ENCODE measurements around the gene CFAP299.
A peak's percentile ranks its signal among the peaks of the same experiment; 100 is the strongest.

The CFAP299 gene

DNA sequence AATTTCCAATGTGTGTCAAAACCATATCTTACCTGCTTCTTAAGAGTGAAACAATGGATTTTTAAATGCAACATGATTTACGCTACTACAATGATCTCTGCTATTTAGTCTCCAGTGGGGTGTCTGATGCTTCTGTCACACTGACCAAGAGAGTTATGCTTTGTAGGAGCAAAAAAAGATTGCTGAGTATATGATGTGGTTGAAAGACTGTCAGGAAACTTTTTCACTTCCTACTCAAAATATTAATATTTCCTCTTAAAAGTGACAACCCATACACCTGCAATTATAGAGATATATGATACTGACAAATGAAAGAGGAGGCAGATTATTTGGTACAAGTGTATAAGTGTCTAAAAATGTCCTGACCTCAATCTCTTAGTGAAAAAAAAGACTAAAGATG, 589.8 kb downstream of the CFAP299 start:
- DNase-seq (ENCODE audit: low read depth in 2 of 2) = no peak

- no peak for DNase-seq (ENCODE audit: low read depth in 2 of 2)
Observed at GRCh38 chr4:80926446-80926845, 590.9 kb downstream of the CFAP299 start.

GRCh38 chr4:80926891-80927290, 591.4 kb downstream of the CFAP299 start:
- no peak for DNase-seq (ENCODE audit: low read depth in 2 of 2)

- no peak for DNase-seq (ENCODE audit: low read depth in 2 of 2)
Observed at GRCh38 chr4:80927420-80927819, 591.9 kb downstream of the CFAP299 start.

GRCh38 chr4:80931631-80932081, 596.1 kb downstream of the CFAP299 start:
- DNase-seq (ENCODE audit: low read depth in 2 of 2) = no peak

DNA sequence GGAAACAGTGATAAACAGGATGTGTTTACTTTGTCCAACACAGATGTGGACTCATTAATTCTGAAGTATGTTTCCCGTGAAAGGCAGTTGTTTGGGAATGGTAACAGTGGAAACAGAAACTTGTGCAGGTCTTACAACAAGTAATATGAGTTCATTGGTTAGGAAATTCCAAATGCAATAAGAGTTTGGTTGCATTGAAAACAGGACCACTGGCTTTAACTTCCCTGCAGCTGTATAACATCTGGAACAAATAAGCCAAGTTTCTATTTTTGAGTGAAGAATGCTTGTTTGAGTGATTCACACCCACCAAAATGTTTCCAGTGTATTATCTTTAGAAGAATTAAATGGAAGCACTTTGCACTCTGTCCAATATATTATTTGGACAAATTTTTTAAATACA, 612.6 kb downstream of the CFAP299 start:
- DNase-seq (ENCODE audit: low read depth in 2 of 2) = no peak

DNA sequence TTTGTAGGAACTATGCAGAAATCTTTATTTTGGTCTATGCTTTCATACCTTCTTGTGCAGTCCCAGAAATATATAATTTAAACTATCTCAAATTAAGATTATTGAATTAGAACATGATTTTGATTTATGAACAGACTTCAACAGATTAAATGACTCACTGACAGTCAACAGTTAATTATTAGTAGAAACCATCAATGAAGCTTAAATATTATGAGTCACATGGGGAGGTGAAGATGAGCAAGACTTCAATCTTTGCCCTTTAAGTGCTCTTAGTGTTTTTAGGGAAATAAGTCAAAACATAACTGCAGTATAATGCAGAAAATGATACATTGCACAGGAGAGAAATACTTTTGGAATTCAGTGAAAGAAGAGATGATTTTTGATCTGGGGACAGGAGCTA, 613.5 kb downstream of the CFAP299 start:
- DNase-seq (ENCODE audit: low read depth in 2 of 2) = no peak

GRCh38 chr4:80956421-80956820, 620.9 kb downstream of the CFAP299 start:
- no peak for DNase-seq (ENCODE audit: low read depth in 2 of 2)

DNA sequence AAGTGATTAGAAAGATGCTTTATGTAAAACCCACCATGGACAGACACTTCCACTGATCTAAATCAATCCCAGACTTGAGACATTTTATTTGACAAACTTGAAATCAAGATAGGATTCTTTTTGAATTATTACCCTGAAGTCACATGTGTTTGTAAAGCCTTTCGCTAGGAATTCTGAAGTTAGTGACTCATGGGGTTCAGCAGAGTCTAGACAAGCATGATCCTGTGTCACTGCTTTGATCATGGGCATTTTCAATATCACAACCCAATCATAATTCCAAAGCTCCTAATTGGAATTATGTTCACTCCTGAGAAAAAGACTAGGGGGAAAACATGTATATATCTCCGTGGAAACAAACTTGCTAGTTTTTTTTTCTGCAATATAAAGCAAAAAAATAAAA, 627.5 kb downstream of the CFAP299 start:
- no peak for DNase-seq (ENCODE audit: low read depth in 2 of 2)

DNA sequence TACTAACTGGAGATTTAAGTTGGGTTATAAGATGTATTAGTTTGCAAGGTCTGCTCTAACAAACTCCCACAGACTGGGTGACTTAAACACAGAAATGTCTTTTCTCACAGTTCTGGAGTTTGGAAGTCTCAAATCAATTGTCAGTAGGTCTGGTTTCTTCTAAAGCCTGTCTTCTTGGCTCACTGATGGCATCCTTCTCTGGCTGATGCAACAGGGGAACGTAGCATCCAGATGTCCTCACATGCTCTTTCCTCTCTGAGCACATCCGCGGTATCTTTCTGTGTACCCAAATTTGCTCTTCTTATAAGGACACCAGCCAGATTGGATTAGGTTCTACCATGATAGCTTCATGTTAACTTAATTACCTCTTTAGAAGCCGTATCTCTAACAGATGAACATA, 631.8 kb downstream of the CFAP299 start:
- DNase-seq (ENCODE audit: low read depth in 2 of 2) = no peak

DNA sequence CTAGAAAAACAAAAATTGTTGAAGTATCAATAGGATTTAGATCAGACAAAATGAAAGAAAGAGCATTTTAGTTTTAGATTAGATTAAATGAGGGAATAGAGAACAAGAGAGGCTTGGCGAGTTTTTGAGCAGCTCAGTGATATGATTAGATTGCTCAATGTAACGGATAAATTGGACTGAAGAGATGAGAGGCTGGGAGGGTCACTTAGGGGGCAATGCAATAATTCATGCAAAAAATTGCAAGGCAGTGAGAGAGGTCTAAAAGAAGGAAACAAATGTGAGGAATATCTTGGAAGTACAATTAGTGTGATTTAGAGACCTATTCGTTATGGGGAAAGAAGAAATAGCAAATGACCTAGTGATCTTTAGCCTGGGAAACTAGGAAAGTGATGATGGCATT, 644.7 kb downstream of the CFAP299 start:
- DNase-seq (ENCODE audit: low read depth in 2 of 2) = no peak

DNA sequence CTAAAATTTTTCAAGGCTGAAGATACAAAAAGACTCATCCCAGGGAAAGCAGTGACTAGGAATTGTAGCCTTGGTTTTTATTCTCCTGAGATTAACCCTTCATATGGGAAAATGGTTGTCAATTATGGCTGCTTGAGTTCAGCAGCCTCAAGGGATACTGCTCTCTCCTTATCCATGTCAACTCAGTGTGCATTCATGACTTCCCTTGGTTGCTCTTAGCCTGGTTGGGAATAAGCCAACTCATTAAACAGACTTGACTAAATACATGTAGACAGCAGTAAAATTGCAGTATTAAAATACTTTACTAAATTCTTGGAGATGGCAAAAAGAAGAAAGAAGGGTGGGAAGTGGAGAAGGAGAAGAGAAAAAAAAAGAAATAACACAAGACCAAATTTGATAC, 650.5 kb downstream of the CFAP299 start:
- no peak for DNase-seq (ENCODE audit: low read depth in 2 of 2)

GRCh38 chr4:80989921-80990544, 654.5 kb downstream of the CFAP299 start:
- DNase-seq (ENCODE audit: low read depth in 2 of 2) = peak in 1 of 2 donors; percentile 17

DNA sequence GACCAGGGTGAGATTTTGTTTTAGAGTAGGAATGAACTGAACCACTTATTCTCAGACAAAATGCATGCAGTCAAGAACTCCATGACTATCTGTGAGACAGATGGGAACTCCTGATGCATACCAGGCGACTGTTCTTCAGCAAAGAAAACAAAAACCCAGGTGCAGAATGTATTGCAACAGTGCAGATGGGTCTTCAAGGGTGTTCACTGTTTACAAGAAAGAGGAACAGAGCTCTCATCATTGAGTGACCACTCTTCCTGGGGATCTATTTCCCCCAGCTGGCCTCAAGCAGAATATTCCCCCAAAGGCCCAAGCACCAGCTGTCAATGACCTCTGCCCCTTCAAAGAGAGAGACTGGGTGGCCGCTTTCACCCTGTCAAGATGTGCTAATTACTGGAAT, 655.3 kb downstream of the CFAP299 start:
- no peak for DNase-seq (ENCODE audit: low read depth in 2 of 2)

DNA sequence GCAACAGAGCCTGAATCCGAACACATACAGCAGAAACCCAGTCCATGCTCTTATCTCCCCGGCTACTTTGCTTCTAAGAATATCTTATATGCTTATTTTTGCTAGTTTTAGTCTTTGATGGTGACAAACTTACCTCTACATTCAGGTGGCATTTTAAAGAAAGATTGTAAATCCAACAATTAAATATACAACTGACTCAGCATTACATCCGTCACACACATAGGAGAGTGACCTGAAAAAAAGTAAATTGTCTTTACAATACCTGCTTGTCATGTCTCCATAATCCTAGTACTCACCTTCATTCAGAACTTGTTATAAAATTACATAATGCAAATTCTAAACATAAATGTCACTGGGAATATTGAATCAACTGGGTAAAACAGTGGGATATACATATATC, 664.4 kb downstream of the CFAP299 start:
- DNase-seq (ENCODE audit: low read depth in 2 of 2) = no peak

DNA sequence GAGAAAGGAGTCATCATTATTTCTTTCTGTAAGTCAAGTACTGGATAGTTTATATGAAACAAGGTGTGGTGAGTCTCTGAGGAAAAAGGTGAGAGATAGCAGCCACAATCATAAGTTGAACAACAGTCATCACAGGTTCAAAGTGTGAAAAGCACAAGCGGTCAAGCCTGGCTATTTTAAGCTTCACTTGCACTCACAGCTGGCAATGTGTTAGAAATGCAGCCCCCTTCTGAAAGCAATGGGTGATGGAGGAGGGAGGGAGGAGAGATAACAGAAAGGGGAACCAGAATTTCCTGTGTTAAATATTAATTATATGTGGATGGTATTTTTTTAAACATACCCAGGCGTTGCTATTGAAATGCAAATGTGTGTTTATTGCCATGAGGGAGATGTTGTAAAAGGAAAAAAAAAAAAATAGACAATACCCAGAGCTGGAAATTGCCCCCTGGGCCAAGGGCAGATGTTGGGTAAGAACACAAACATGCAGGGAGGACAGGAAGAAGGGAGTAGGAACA, 668.1 kb downstream of the CFAP299 start:
- no peak for DNase-seq (ENCODE audit: low read depth in 2 of 2)

DNA sequence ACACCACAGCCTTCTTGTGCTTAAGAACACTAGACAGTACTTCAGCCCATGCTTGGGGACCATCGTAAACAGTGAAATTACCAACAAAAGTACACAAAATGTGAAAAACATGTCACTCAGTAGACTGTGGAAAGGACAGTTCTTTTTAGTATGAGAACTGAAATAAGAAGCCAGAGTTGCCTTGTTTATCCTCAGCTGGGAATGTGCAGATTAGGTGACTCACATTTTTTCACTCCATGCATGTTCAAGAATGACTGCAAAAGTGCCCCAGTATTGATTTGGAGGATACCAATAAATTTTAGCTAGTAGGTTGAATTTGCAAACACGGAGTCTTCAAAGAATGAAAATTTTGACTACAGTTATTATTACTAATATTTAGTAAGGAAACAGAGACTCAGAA, 671.9 kb downstream of the CFAP299 start:
- no peak for DNase-seq (ENCODE audit: low read depth in 2 of 2)

All from activated CD4-positive, alpha-beta T cell treated with anti-CD3 and anti-CD28 coated beads for 24 hours (primary cell).